HepG2 (cell line): Measurements from ENCODE around the gene SMPD3. TPM values are rescaled to one million over a fixed set of nuclear protein-coding genes. Genes with fewer than 3 reads are reported as not detected.

Experiments
- ATAC-seq: fragments of 200-7000 bp; cut with Tn5 transposase; 3 replicates; pipeline ENCODE4 v1.9.1; 2020; ENCODE audit warnings: mild to moderate bottlenecking, moderate library complexity
- BruUV-seq: library from RNA; stranded (reverse); fragments of 400-500 nt; replicated peaks from 2 replicates; lab custom pipeline; 2021; lab: Mats Ljungman, UMichigan
- CTCF ChIA-PET: fragments of 300-600 bp; formaldehyde crosslinking; extraction: SDS; loops from one replicate; lab custom pipeline; 2021; ENCODE audit warnings: low total read pairs, inconsistent platforms, low intra/inter-chr PET ratio; lab: Yijun Ruan, JAX
- POLR2A ChIA-PET: fragments of 350-600 bp; sonication (Branson Sonifier 250); formaldehyde crosslinking; loops from one replicate; lab custom pipeline; 2020; ENCODE audit warnings: antibody characterized with exemption, inconsistent platforms; lab: Yijun Ruan, JAX
- DNase-seq: peaks from one replicate; pipeline ENCODE4 v3.0.0-alpha.2; 2015; ENCODE audit warnings: low spot score
- FAIRE-seq: peaks from 3 replicates; lab custom pipeline; 2011; peaks lifted over from hg19 to GRCh38; lab: Jason Lieb, UNC
- H2AFZ ChIP-seq: one replicate; pipeline ENCODE4 v1.6.1; 2011; ENCODE audit warnings: low read length, inconsistent platforms
- H3K27ac ChIP-seq: fragments of 300-600 bp; 3 replicates; pipeline ENCODE4 v1.8.0; 2011; ENCODE audit warnings: mixed run types, mild to moderate bottlenecking, mixed read lengths, low read length, inconsistent platforms; ENCODE audit not compliant: insufficient read depth; ENCODE audit errors: extremely low read length
- H3K27me3 ChIP-seq, 2 experiments: fragments of 200-600 bp in 1 of 2; 2 replicates in 1 of 2; 3 replicates in 1 of 2; pipeline versions ENCODE4 v1.6.0 to v1.8.0; 2011; ENCODE audit warnings: low read length in 2 of 2, mild to moderate bottlenecking in 2 of 2, moderate library complexity in 2 of 2, inconsistent platforms in 1 of 2; ENCODE audit not compliant: insufficient read depth in 2 of 2, control insufficient read depth in 1 of 2
- H3K36me3 ChIP-seq, 2 experiments: fragments of 200-600 bp in 1 of 2; replicated peaks in 1 of 2; 2 replicates in 1 of 2; 3 replicates in 1 of 2; pipeline versions ENCODE4 v1.5.1 to v1.8.0; 2011; ENCODE audit warnings: low read length in 2 of 2, inconsistent platforms in 1 of 2; ENCODE audit not compliant: insufficient read depth in 2 of 2, control insufficient read depth in 1 of 2
- H3K4me1 ChIP-seq: 2 replicates; pipeline ENCODE4 v1.5.1; 2012; ENCODE audit warnings: low read length, inconsistent platforms; ENCODE audit not compliant: insufficient read depth
- H3K4me2 ChIP-seq: 2 replicates; pipeline ENCODE4 v1.6.0; 2011; ENCODE audit warnings: low read depth, low read length, inconsistent platforms
- H3K4me3 ChIP-seq, 3 experiments: fragments of 200-600 bp in 1 of 3; sonication (generic), shearing (Covaris generic) in 1 of 3; replicated peaks in 1 of 3; 2 replicates each; pipeline ENCODE4 v1.5.1; 2011 to 2016; ENCODE audit warnings: low read length in 3 of 3, inconsistent platforms in 2 of 3, low read depth in 2 of 3, mild to moderate bottlenecking in 2 of 3, control low read depth in 1 of 3, mixed read lengths in 1 of 3; ENCODE audit not compliant: insufficient read depth in 1 of 3
- H3K79me2 ChIP-seq: one replicate; pipeline ENCODE4 v1.6.1; 2011; ENCODE audit warnings: low read length, inconsistent platforms; ENCODE audit not compliant: insufficient read depth
- H3K9ac ChIP-seq: 2 replicates; pipeline ENCODE4 v1.6.0; 2011; ENCODE audit warnings: mild to moderate bottlenecking, low read depth, low read length, inconsistent platforms; ENCODE audit not compliant: insufficient read depth
- H3K9me3 ChIP-seq: 2 replicates; pipeline ENCODE4 v1.5.1; 2012; ENCODE audit warnings: mild to moderate bottlenecking, low read length
- H4K20me1 ChIP-seq: 2 replicates; pipeline ENCODE4 v1.6.0; 2011; ENCODE audit warnings: inconsistent platforms, mild to moderate bottlenecking, low read length, moderate library complexity; ENCODE audit not compliant: insufficient read depth
- ATRX ChIP-seq: sonication (generic); formaldehyde crosslinking; IDR thresholded peaks from 2 replicates; pipeline ENCODE4 v1.4.0; 2020; ENCODE audit warnings: missing genetic modification reagents, borderline replicate concordance
- GTF2F1 ChIP-seq: fragments of 150-350 bp; IDR thresholded peaks from 2 replicates; pipeline ENCODE4 v1.6.1; 2014; ENCODE audit warnings: low read length
- MTF1 ChIP-seq: sonication (generic); formaldehyde crosslinking; IDR thresholded peaks from 2 replicates; pipeline ENCODE4 v1.5.0; 2020; ENCODE audit warnings: missing genetic modification reagents
- POLR2G ChIP-seq: fragments of 200-400 bp; formaldehyde crosslinking; IDR thresholded peaks from 2 replicates; pipeline ENCODE4 v1.6.1; 2018; ENCODE audit warnings: mild to moderate bottlenecking, low read depth, low read length, moderate library complexity
- PPARG ChIP-seq: conservative IDR thresholded peaks from 2 replicates; pipeline ENCODE4 v1.6.1; 2016; ENCODE audit warnings: missing biosample characterization, missing genetic modification reagents
- RARA ChIP-seq: IDR thresholded peaks from 2 replicates; pipeline ENCODE4 v1.6.1; 2016; ENCODE audit warnings: missing genetic modification reagents, missing compliant biosample characterization
- SETDB1 ChIP-seq: sonication (generic); formaldehyde crosslinking; IDR thresholded peaks from 2 replicates; pipeline ENCODE4 v1.5.1; 2020; ENCODE audit warnings: missing genetic modification reagents, mild to moderate bottlenecking, borderline replicate concordance
- TCF7L2 ChIP-seq: IDR thresholded peaks from 2 replicates; pipeline ENCODE4 v1.6.1; 2011; ENCODE audit warnings: mild to moderate bottlenecking, low read depth, low read length, moderate library complexity
- TRAFD1 ChIP-seq: sonication (generic); formaldehyde crosslinking; IDR thresholded peaks from 2 replicates; pipeline ENCODE4 v1.5.1; 2020; ENCODE audit warnings: missing genetic modification reagents, mild to moderate bottlenecking, borderline replicate concordance
- ZNF597 ChIP-seq: sonication (generic); formaldehyde crosslinking; IDR thresholded peaks from 2 replicates; pipeline ENCODE4 v1.5.0; 2020; ENCODE audit warnings: missing genetic modification reagents
- ZNF687 ChIP-seq: sonication (generic); formaldehyde crosslinking; IDR thresholded peaks from 2 replicates; pipeline ENCODE4 v1.5.1; 2020; ENCODE audit warnings: mild to moderate bottlenecking, missing genetic modification reagents, moderate library complexity
- ZNF737 ChIP-seq: sonication (generic); formaldehyde crosslinking; IDR thresholded peaks from 2 replicates; pipeline ENCODE4 v1.5.0; 2020; ENCODE audit warnings: missing genetic modification reagents, mild to moderate bottlenecking, borderline replicate concordance
- WGBS: methylation state at CpG from one replicate; pipeline ENCODE4 v1.1.6; 2017; ENCODE audit warnings: low lambda C conversion rate; 5-methylcytosine and 5-hydroxymethylcytosine counted together
- in situ Hi-C: cut with HindIII; loops from 2 replicates; pipeline ENCODE4 v1.10.0; 2017; ENCODE audit warnings: low pct_unique_long_range_greater_than_20kb; ENCODE audit not compliant: extremely low pct_ligation_motif_present
- intact Hi-C: fragments of 100-400 bp; cut with micrococcal nuclease; formaldehyde crosslinking; loops from one replicate; pipeline ENCODE4 v1.10.0; 2022; ENCODE audit not compliant: unreplicated experiment
- polyA plus RNA-seq, 8 experiments: library from polyadenylated mRNA; depleted of rRNA in 3 of 8; stranded (reverse) in 7 of 8; unstranded in 1 of 8; fragments of >200 nt; fragmentation: Illumina TruSeq in 4 of 8; extraction: Trizol in 4 of 8; gene quantifications; 2 replicates each; pipeline versions ENCODE4 v1.2.1 to v1.2.3, GENCODE V29; 2011 to 2016; ENCODE audit warnings: low read depth in 4 of 8, missing spikeins in 1 of 8, mixed read lengths in 1 of 8; ENCODE audit not compliant: insufficient read depth in 1 of 8
- total RNA-seq, 5 experiments: library from RNA; depleted of rRNA; stranded (reverse); fragments of >200 nt; fragmentation: Illumina TruSeq; extraction: Trizol; gene quantifications; 2 replicates each; pipeline ENCODE4 v1.2.3, GENCODE V29; 2016; ENCODE audit warnings: low read depth in 1 of 5

The SMPD3 gene
- total and polyA plus RNA-seq, 2 of the 13 experiments (the other 11 are each of a cell fraction or from before 2014, with no cell fraction given), result 0.07 to 0.32 TPM

- Histone ChIP-seq H3K4me3 (no peak overlapping the region), H3K27me3 (peaks cover 0 to 22% of the 10 kb centered on the region in 2 experiments; a peak in 4 of 5 replicates), H2AFZ (no peak overlapping the region), H3K36me3 (no peaks in the 10 kb centered on the region), H4K20me1 (no peaks in the 10 kb centered on the region), H3K4me1 (peaks cover 22% of the 10 kb centered on the region; the same call in 1 of the 2 replicates), H3K4me2 (no peak overlapping the region)
- BruUV-seq, result no TSS peak
- POLR2A ChIA-PET, result no interaction called here
- no CpG with 5 or more reads among the region's 3 CpGs for WGBS
- intact Hi-C loops, result loop anchor here (10.0 kb wide), 1 partner anchor 57 kb away; the partner anchor contains the start of gene SMPD3
- DNase-seq (no peak), ATAC-seq (no peak)
- CTCF ChIA-PET, result no interaction called here
- no peak for TF ChIP-seq TCF7L2
- no peak for TF ChIP-seq ZNF597 (CRISPR knock-in tag)
- TF ChIP-seq SETDB1 (CRISPR knock-in tag), result no peak
- TF ChIP-seq POLR2G, result no peak
- no peak for TF ChIP-seq ATRX (CRISPR knock-in tag)
- TF ChIP-seq RARA (CRISPR knock-in tag), result no peak
- TF ChIP-seq, all 625 proteins: peak for 0
- Histone ChIP-seq H3K9me3 (no peaks in the 10 kb centered on the region), H3K27ac (no peak overlapping the region), H3K79me2 (no peaks in the 10 kb centered on the region), H3K9ac (no peak overlapping the region)
- FAIRE-seq, result no peak
- in situ Hi-C loops, result no loop called here
Measured at GRCh38 chr16:68388124-68388523, 60.2 kb downstream of the SMPD3 start.

- POLR2A ChIA-PET, result no interaction called here
- intact Hi-C loops, result loop anchor here (10.0 kb wide), 1 partner anchor 58 kb away; the partner anchor contains the start of gene SMPD3
- TF ChIP-seq MTF1 (CRISPR knock-in tag) (no peak), ZNF687 (CRISPR knock-in tag) (no peak), GTF2F1 (no peak), TRAFD1 (CRISPR knock-in tag) (no peak), ZNF737 (CRISPR knock-in tag) (no peak), PPARG (CRISPR knock-in tag) (no peak)
Measured at GRCh38 chr16:68387301-68387700, 61.0 kb downstream of the SMPD3 start.

More at GRCh38 chr16:68387301-68387700, 61.0 kb downstream of the SMPD3 start:
- FAIRE-seq (no peak), DNase-seq (no peak), ATAC-seq (peak; percentile 33)
- H3K4me2 ChIP-seq, result no peak overlapping the region
- H3K4me1 ChIP-seq, result peaks cover 22% of the 10 kb centered on the region; the same call in 1 of the 2 replicates
- CTCF ChIA-PET, result no interaction called here
- no peak overlapping the region for H3K9ac ChIP-seq
- H3K9me3 ChIP-seq, result no peaks in the 10 kb centered on the region
- no peak overlapping the region for H3K27ac ChIP-seq
- no peak overlapping the region for H2AFZ ChIP-seq
- no peaks in the 10 kb centered on the region for H3K79me2 ChIP-seq
- in situ Hi-C loops, result no loop called here
- H3K36me3 ChIP-seq, result no peaks in the 10 kb centered on the region
- no peaks in the 10 kb centered on the region for H4K20me1 ChIP-seq
- WGBS, result 20% methylated on average over 6 of the region's 9 CpGs
- peaks cover 0 to 22% of the 10 kb centered on the region in 2 experiments; a peak in 4 of 5 replicates for H3K27me3 ChIP-seq
- BruUV-seq, result no TSS peak
- no peak overlapping the region for H3K4me3 ChIP-seq
